ENCODE results near the gene WDR17. TPM values are rescaled to one million over a fixed set of nuclear protein-coding genes. Genes with fewer than 3 reads are reported as not detected.

WDR17 gene
- total RNA-seq, 4 donors from 2014 or later: 0.11 to 2.4 (median 1.3) TPM; not detected in 1

GRCh38 chr4:176031922-176032321 is 33.7 kb upstream of the WDR17 start:
- no peak for DNase-seq
- no peaks in the 10 kb centered on the region for H3K9me3 ChIP-seq
- H3K4me3 ChIP-seq: no peak overlapping the region
- H3K27ac ChIP-seq: no peak overlapping the region
- TF ChIP-seq CTCF (IDR thresholded peaks at IDR 0.05) (no peak), POLR2A (IDR thresholded peaks at IDR 0.05) (no peak)
- no peaks in the 10 kb centered on the region for H3K4me1 ChIP-seq
- intact Hi-C loops (cut with DNase I): no loop called here
- no peaks in the 10 kb centered on the region for H3K36me3 ChIP-seq
- 32 to 41% methylated on average over 4 of the region's 4 CpGs for WGBS, 2 donors
- H3K27me3 ChIP-seq: no peaks in the 10 kb centered on the region

GRCh38 chr4:176032454-176032853 is 33.2 kb upstream of the WDR17 start:
- intact Hi-C loops (cut with DNase I): no loop called here
- no peaks in the 10 kb centered on the region for H3K36me3 ChIP-seq
- no peaks in the 10 kb centered on the region for H3K9me3 ChIP-seq
- no peak overlapping the region for H3K4me3 ChIP-seq
- no peaks in the 10 kb centered on the region for H3K4me1 ChIP-seq
- TF ChIP-seq CTCF (IDR thresholded peaks at IDR 0.05) (no peak), POLR2A (IDR thresholded peaks at IDR 0.05) (no peak)
- no peaks in the 10 kb centered on the region for H3K27me3 ChIP-seq
- H3K27ac ChIP-seq: no peak overlapping the region
- no peak for DNase-seq

- WGBS, 2 donors: 24 to 48% methylated on average over 1 of the region's 1 CpG
- DNase-seq: no peak
- H3K9me3 ChIP-seq: no peaks in the 10 kb centered on the region
These were observed 31.1 kb upstream of the WDR17 start for GRCh38 chr4:176034499-176034898.

GRCh38 chr4:176034936-176035335 is 30.7 kb upstream of the WDR17 start:
- Histone ChIP-seq H3K27me3 (no peaks in the 10 kb centered on the region), H3K9me3 (no peaks in the 10 kb centered on the region), H3K36me3 (no peaks in the 10 kb centered on the region), H3K27ac (no peak overlapping the region), H3K4me3 (no peak overlapping the region), H3K4me1 (no peaks in the 10 kb centered on the region)
- TF ChIP-seq CTCF (IDR thresholded peaks at IDR 0.05) (no peak), POLR2A (IDR thresholded peaks at IDR 0.05) (no peak)
- intact Hi-C loops (cut with DNase I): no loop called here
- no peak for DNase-seq
- WGBS, 2 donors: 71 to 91% methylated on average over 5 of the region's 5 CpGs

More at GRCh38 chr4:176034499-176034898, 31.1 kb upstream of the WDR17 start:
- H3K4me3 ChIP-seq: no peak overlapping the region
- TF ChIP-seq CTCF (IDR thresholded peaks at IDR 0.05): peak in 3 of 6 experiments; percentile 10 to 29 (median 19)
- TF ChIP-seq POLR2A (IDR thresholded peaks at IDR 0.05): no peak
- H3K27me3 ChIP-seq: no peaks in the 10 kb centered on the region
- no peaks in the 10 kb centered on the region for H3K4me1 ChIP-seq
- no peaks in the 10 kb centered on the region for H3K36me3 ChIP-seq
- intact Hi-C loops (cut with DNase I): no loop called here
- no peak overlapping the region for H3K27ac ChIP-seq

- no peaks in the 10 kb centered on the region for H3K4me1 ChIP-seq
- DNase-seq: no peak
- 63 to 69% methylated on average over 2 to 3 of the region's 3 CpGs for WGBS, 2 donors
- TF ChIP-seq CTCF (IDR thresholded peaks at IDR 0.05) (no peak), POLR2A (IDR thresholded peaks at IDR 0.05) (no peak)
- no peaks in the 10 kb centered on the region for H3K27me3 ChIP-seq
- no peak overlapping the region for H3K4me3 ChIP-seq
- no peak overlapping the region for H3K27ac ChIP-seq
- intact Hi-C loops (cut with DNase I): no loop called here
- no peaks in the 10 kb centered on the region for H3K36me3 ChIP-seq
- H3K9me3 ChIP-seq: no peaks in the 10 kb centered on the region
These were observed 28.9 kb upstream of the WDR17 start for GRCh38 chr4:176036585-176037205.
